Loucy (cell line): ENCODE data around the gene PGAM5.

Source experiments
- CTCF ChIP-seq: fragments of 200-600 bp; sonication (generic); conservative IDR thresholded peaks from 2 replicates; pipeline ENCODE4 v1.5.1; 2014; ENCODE audit warnings: mild to moderate bottlenecking, antibody characterized with exemption, low read length
- EZH2phosphoT487 ChIP-seq: fragments of 200-600 bp; IDR thresholded peaks from 2 replicates; pipeline ENCODE4 v1.6.1; 2018; ENCODE audit warnings: antibody characterized with exemption, mild to moderate bottlenecking, moderate library complexity, borderline replicate concordance

DNA sequence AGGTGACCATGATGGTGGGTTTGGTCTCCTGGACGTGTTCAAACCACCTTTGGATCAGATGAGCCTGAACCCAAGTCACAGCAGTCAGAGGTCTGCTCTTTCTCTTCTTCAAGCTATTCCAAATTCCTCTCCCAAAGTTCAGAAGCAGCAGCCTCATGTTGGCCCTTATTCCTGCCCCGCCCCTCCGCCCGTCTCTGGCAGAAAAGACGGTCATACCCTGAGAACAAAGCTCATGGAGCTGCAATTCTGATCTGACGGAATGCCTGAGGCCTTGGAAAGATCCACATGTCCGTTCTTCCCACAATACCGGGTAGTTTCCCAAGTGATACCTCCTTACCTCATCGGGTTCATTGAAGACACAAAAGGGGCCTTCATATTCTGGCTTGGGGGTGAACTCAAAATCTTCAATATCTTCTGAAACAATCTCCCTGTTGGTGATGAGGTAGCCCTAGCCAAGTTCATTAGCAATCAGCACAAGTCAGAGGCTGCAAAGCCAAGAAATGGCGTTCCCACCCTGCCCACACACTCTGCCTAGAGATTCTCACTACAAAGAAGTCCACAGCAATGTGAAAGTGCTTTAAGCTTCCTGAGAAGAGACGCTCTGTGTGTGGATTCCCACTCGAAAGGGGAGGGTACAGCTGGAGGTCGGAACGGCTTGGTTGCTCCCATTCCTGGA lies 34.7 kb upstream of the PGAM5 start:
- TF ChIP-seq CTCF (no peak), EZH2phosphoT487 (no peak)
